ENCODE data around the gene ACVRL1. TPM values are rescaled to one million over a fixed set of nuclear protein-coding genes. Genes with fewer than 3 reads are reported as not detected.

The ACVRL1 gene
- total and polyA plus RNA-seq, 10 of the 15 experiments (the other 5 are each of a cell fraction or from before 2014, with no cell fraction given), result not detected

DNA sequence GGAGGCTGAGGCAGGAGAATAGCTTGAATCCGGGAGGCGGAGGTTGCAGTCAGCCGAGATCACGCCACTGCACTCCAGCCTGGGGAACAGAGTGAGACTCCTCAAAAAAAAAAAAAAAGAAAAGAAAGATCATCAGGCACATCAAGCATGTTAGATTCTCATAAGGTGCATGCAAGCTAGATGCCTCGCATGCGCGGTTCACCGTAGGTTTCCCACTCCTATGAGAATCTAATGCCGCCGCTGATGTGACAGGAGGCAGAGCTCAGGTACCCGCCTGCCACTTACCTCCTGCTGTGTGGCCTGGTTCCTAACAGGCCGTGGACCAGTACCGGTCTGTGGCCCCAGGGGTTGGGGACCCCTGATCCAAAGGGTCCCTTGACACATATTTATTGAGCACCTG lies 51.2 kb downstream of the ACVRL1 start:
- Histone ChIP-seq H3K27ac (ENCODE audit: control insufficient read depth, insufficient read depth) (no peak overlapping the region), H3K27me3 (replicated peaks in 1 of 2; ENCODE audit: control insufficient read depth in 2 of 2, insufficient read depth in 2 of 2, low read length in 1 of 2) (0 out of 4 replicates have a peak, but pooled peaks cover 0 to 6% of the 10 kb centered on the region in 2 experiments), H3K9me3 (replicated peaks; ENCODE audit: control insufficient read depth, insufficient read depth, low read length) (no peaks in the 10 kb centered on the region; the same call in 2 of the 3 replicates), H3K36me3 (ENCODE audit: control insufficient read depth in 2 of 2, insufficient read depth in 2 of 2, low read length in 1 of 2) (no peaks in the 10 kb centered on the region), H3K9ac (ENCODE audit: control insufficient read depth, insufficient read depth, low read length) (no peak overlapping the region), H3K4me2 (ENCODE audit: control insufficient read depth, insufficient read depth) (no peak overlapping the region), H3K79me2 (ENCODE audit: control insufficient read depth, insufficient read depth, low read length) (no peaks in the 10 kb centered on the region), H2AFZ (ENCODE audit: control insufficient read depth, low read depth, low read length) (no peak overlapping the region), H3K4me3 (no peak overlapping the region), H3K4me1 (ENCODE audit: control insufficient read depth, insufficient read depth, low read length) (no peaks in the 10 kb centered on the region), H4K20me1 (ENCODE audit: control insufficient read depth, insufficient read depth) (no peaks in the 10 kb centered on the region)
- TF ChIP-seq IKZF1 (conservative IDR thresholded peaks at IDR 0.05), result no peak
- TF ChIP-seq, protein P1, sequence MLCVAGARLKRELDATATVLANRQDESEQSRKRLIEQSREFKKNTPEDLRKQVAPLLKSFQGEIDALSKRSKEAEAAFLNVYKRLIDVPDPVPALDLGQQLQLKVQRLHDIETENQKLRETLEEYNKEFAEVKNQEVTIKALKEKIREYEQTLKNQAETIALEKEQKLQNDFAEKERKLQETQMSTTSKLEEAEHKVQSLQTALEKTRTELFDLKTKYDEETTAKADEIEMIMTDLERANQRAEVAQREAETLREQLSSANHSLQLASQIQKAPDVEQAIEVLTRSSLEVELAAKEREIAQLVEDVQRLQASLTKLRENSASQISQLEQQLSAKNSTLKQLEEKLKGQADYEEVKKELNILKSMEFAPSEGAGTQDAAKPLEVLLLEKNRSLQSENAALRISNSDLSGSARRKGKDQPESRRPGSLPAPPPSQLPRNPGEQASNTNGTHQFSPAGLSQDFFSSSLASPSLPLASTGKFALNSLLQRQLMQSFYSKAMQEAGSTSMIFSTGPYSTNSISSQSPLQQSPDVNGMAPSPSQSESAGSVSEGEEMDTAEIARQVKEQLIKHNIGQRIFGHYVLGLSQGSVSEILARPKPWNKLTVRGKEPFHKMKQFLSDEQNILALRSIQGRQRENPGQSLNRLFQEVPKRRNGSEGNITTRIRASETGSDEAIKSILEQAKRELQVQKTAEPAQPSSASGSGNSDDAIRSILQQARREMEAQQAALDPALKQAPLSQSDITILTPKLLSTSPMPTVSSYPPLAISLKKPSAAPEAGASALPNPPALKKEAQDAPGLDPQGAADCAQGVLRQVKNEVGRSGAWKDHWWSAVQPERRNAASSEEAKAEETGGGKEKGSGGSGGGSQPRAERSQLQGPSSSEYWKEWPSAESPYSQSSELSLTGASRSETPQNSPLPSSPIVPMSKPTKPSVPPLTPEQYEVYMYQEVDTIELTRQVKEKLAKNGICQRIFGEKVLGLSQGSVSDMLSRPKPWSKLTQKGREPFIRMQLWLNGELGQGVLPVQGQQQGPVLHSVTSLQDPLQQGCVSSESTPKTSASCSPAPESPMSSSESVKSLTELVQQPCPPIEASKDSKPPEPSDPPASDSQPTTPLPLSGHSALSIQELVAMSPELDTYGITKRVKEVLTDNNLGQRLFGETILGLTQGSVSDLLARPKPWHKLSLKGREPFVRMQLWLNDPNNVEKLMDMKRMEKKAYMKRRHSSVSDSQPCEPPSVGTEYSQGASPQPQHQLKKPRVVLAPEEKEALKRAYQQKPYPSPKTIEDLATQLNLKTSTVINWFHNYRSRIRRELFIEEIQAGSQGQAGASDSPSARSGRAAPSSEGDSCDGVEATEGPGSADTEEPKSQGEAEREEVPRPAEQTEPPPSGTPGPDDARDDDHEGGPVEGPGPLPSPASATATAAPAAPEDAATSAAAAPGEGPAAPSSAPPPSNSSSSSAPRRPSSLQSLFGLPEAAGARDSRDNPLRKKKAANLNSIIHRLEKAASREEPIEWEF (IDR thresholded peaks at IDR 0.05; ENCODE audit: insufficient replicate concordance, low read depth, low read length), result no peak
- no peak for TF ChIP-seq ZNF274 (IDR thresholded peaks at IDR 0.05; ENCODE audit: insufficient read depth, insufficient read length)
- no peak for TF ChIP-seq SP1 (IDR thresholded peaks at IDR 0.05; ENCODE audit: low read depth, low read length)
- no peak for TF ChIP-seq MYC (IDR thresholded peaks at IDR 0.05; ENCODE audit: insufficient read depth, insufficient read length, insufficient replicate concordance, low read length, severe bottlenecking)
- TF ChIP-seq EP300 (IDR thresholded peaks at IDR 0.05; ENCODE audit: borderline replicate concordance in 1 of 2, control insufficient read depth in 1 of 2, low read depth in 2 of 2, low read length in 2 of 2), result no peak
- TF ChIP-seq HDAC6 (IDR thresholded peaks at IDR 0.05; ENCODE audit: unreplicated experiment), result no peak
- ATAC-seq (no peak), DNase-seq (ENCODE audit: low read depth, low spot score) (no peak), FAIRE-seq (no peak)
- RAD21 ChIA-PET (ENCODE audit: unreplicated experiment), result no interaction called here
- SMC1A ChIA-PET (ENCODE audit: uncharacterized antibody, unreplicated experiment), result interaction anchor here (1.3 kb wide), 1 partner anchor 13 kb away, joined by 3 read pairs; no protein-coding TSS in a partner anchor
- 73% methylated on average over 10 of the region's 13 CpGs for WGBS (ENCODE audit: insufficient coverage, insufficient replicate concordance, low lambda C conversion rate, missing lambda C conversion rate)
- intact Hi-C loops (cut with micrococcal nuclease; ENCODE audit: unreplicated experiment) (no loop called here), in situ Hi-C loops (cut with MboI) (no loop called here)
- POLR2A ChIA-PET, result no interaction called here
- BruUV-seq (replicated peaks), result no TSS peak
- CTCF ChIA-PET, result interaction anchor here (0.7 to 1.1 kb wide), 2 partner anchors 13 to 18 kb away, joined by 3 read pairs; no protein-coding TSS in a partner anchor

All from GM12878 (cell line).